Neutrophil (primary cell): Measurements from ENCODE around the gene EEFSEC.

Source experiments
- H3K27ac ChIP-seq: fragments of 200-600 bp; sonication (generic); 2 replicates; pipeline ENCODE4 v1.5.1; 2016; ENCODE audit warnings: mild to moderate bottlenecking, moderate library complexity
- H3K27me3 ChIP-seq: fragments of 200-600 bp; sonication (generic); 2 replicates; pipeline ENCODE4 v1.6.0; 2016; ENCODE audit warnings: mild to moderate bottlenecking
- H3K36me3 ChIP-seq: fragments of 200-600 bp; sonication (generic); 2 replicates; pipeline ENCODE4 v1.5.1; 2017
- H3K4me1 ChIP-seq, 2 experiments: fragments of 200-600 bp in 1 of 2; sonication (generic) in 1 of 2; 1 replicate in 1 of 2; 2 replicates in 1 of 2; pipeline versions ENCODE4 v1.5.1 to v1.6.1; 2013 to 2016; ENCODE audit warnings: low read depth in 1 of 2, low read length in 1 of 2, mild to moderate bottlenecking in 1 of 2, moderate library complexity in 1 of 2; ENCODE audit not compliant: control insufficient read depth in 1 of 2, insufficient read depth in 1 of 2
- H3K4me3 ChIP-seq, 2 experiments: fragments of 200-600 bp in 1 of 2; sonication (generic) in 1 of 2; 1 replicate in 1 of 2; 2 replicates in 1 of 2; pipeline ENCODE4 v1.5.1; 2013 to 2016; ENCODE audit warnings: low read depth in 1 of 2, low read length in 1 of 2, mild to moderate bottlenecking in 1 of 2, moderate library complexity in 1 of 2
- H3K9me3 ChIP-seq: fragments of 200-600 bp; sonication (generic); 2 replicates; pipeline ENCODE4 v1.5.1; 2016
- CTCF ChIP-seq: fragments of 200-600 bp; sonication (generic); IDR thresholded peaks from 2 replicates; pipeline ENCODE4 v1.5.1; 2016; ENCODE audit warnings: antibody characterized with exemption

The EEFSEC gene

GRCh38 chr3:128356822-128357221 lies 203.5 kb downstream of the EEFSEC start:
- H3K4me3 ChIP-seq: no peak overlapping the region
- H3K36me3 ChIP-seq: no peaks in the 10 kb centered on the region
- H3K27ac ChIP-seq: no peak overlapping the region
- TF ChIP-seq CTCF: no peak
- no peaks in the 10 kb centered on the region for H3K4me1 ChIP-seq
- H3K9me3 ChIP-seq: no peaks in the 10 kb centered on the region
- no peaks in the 10 kb centered on the region for H3K27me3 ChIP-seq

DNA sequence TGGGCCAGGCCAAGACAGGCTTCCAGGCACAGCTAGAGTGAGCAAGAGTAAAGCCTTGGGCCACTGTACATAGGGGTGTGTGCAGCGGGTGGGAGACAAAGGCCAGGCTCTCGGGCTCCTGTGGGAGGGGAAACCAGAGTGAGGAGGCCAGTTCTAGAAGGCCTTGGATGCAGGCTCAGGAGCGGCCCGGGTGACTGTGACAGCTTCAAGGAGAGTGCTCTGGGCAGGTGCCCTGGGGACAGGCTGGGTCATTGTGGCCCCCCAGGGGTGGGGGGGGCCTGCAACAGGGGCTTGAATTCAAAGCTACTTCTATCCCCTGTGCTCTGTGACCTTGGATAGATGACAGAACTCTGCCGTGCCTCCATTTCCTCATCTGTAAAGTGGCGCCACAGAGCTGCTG lies 204.3 kb downstream of the EEFSEC start:
- no peak overlapping the region for H3K27ac ChIP-seq
- H3K9me3 ChIP-seq: no peaks in the 10 kb centered on the region
- H3K36me3 ChIP-seq: no peaks in the 10 kb centered on the region
- H3K4me3 ChIP-seq: no peak overlapping the region
- H3K27me3 ChIP-seq: no peaks in the 10 kb centered on the region
- TF ChIP-seq CTCF: no peak
- no peaks in the 10 kb centered on the region for H3K4me1 ChIP-seq

DNA sequence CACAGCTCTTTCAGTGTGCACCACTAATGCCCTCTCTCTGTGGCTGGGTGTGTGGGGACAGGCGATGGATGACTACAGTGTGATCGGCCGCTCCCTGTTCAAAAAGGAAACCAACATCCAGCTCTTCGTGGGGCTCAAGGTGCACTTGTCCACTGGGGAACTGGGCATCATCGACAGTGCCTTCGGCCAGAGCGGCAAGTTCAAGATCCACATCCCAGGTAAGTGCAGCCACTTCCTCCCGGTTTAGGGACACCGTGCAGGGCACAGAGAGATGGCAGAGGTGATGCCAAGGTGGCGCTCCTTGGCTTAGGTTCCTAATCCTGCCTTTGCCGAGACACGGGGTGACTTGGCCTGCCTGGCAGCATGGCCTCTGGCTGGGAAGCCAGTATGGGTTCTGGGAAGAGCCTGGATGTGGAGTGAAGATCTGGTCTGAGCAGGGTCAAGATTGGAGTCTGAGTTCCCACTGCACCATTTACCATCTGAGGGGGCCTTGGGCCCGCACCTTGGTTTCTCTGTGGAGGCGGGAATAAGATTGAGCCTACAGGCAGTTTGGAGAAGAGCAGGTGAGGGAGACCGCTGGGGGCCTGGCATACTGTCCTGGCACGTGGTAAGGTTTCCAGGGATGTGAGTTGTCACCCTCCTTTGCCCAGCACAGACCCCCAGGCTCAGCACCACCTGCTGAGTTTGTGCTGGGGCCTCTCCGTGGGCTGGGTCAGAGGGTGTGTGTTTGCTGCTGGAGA lies 205.0 kb downstream of the EEFSEC start:
- H3K4me1 ChIP-seq: no peaks in the 10 kb centered on the region
- H3K27me3 ChIP-seq: no peaks in the 10 kb centered on the region
- H3K9me3 ChIP-seq: no peaks in the 10 kb centered on the region
- H3K27ac ChIP-seq: no peak overlapping the region
- no peaks in the 10 kb centered on the region for H3K36me3 ChIP-seq
- H3K4me3 ChIP-seq: no peak overlapping the region
- TF ChIP-seq CTCF: no peak

DNA sequence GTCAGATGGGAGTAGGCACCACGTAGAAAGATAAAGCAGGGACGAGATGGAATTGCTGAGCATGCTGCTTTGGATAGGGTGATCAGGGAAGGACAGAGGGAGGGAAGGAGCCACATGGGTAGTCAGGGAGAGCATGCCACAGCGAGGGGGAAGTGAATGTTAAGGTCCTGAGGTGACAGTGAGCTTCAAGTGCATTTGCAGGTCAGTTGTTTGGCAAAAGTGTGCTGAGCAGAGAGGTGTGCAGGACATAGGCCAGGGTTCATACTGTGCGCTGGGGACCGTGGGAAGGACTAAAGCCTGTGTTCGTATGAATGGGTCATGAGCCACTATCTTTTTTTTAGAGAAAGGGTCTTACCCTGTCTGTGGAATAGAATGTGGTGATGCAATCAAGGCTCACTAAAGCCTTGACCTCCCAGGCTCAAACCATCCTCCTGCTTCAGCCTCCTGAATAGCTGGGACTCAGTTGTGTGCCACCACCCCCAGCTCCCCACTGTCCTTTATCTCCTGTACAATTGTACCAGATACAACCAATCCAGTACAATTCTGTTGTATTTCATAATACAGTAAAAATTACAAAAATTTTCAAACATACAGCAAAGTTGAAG lies 205.9 kb downstream of the EEFSEC start:
- H3K27ac ChIP-seq: no peak overlapping the region
- H3K27me3 ChIP-seq: no peaks in the 10 kb centered on the region
- H3K36me3 ChIP-seq: no peaks in the 10 kb centered on the region
- H3K4me3 ChIP-seq: no peak overlapping the region
- no peaks in the 10 kb centered on the region for H3K4me1 ChIP-seq
- TF ChIP-seq CTCF: no peak
- no peaks in the 10 kb centered on the region for H3K9me3 ChIP-seq

DNA sequence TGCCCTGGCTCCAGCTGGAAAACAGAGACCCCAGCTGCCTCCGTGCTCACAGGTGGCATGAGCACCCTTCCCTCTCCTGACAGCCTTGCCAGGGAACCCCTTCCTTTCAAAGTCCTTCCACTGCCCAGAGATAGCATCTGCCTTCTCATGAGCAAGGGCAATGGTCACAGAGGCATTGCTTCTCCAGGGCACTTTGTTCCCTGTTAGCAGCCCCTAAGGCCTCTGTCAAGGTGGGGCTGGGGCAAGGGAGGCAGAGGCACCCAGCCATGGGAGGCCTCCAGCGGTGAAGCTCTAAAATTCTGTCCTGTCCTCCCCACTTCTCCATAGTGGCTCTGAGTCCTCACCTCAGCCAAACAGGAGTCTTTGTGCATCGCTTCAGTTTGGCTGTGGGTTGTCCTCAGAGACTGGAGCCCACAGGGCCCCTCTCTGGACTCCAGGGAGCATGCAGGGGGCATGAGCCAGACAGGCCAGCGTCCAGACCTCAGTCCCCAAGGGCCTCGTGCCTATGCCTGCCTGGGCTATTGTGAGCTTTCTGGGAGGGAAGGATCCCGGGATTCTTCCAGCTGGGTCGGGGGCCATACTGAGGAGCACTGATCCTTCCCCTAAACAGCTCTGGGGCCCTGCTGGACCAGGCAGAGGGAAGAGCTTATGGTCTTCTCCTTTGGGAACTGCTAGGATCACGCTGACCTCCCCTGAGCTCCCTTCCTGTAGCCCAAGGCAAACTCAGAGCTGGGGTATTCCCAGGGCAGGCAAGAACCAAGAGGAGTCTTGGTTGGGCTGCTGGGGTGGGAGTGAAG lies 206.8 kb downstream of the EEFSEC start:
- Histone ChIP-seq H3K4me1 (no peaks in the 10 kb centered on the region), H3K4me3 (no peak overlapping the region), H3K27me3 (no peaks in the 10 kb centered on the region), H3K9me3 (no peaks in the 10 kb centered on the region), H3K27ac (no peak overlapping the region), H3K36me3 (no peaks in the 10 kb centered on the region)
- no peak for TF ChIP-seq CTCF
